Femur (tissue), 1 donor: Measurements from ENCODE around the gene DQX1.

Experiments
- DNase-seq: peaks from one replicate; pipeline ENCODE4 v3.0.0-alpha.2; 2017

The DQX1 gene

GRCh38 chr2:74554820-74555531 is 28.9 kb upstream of the DQX1 start:
- DNase-seq = peak; percentile 55

GRCh38 chr2:74553892-74554819 is 28.1 kb upstream of the DQX1 start, which contains the start of the genes DOK1 and LOXL3:
TSS of gene DOK1 (plus strand) at chr2:74554720. CDS start at chr2:74554755, 35 bp downstream.
TSS of gene LOXL3 (minus strand) at chr2:74553942. CDS start at chr2:74552634, 1,308 bp downstream.
- peak; percentile 94 for DNase-seq

GRCh38 chr2:74552914-74553811 is 27.1 kb upstream of the DQX1 start:
- DNase-seq = peak; percentile 57

GRCh38 chr2:74551942-74552913 is 26.2 kb upstream of the DQX1 start:
- DNase-seq = no peak

GRCh38 chr2:74551530-74551929 is 25.5 kb upstream of the DQX1 start:
- no peak for DNase-seq

GRCh38 chr2:74550231-74550630 is 24.2 kb upstream of the DQX1 start:
- no peak for DNase-seq

GRCh38 chr2:74548900-74549826 is 23.1 kb upstream of the DQX1 start:
- peak; percentile 79 for DNase-seq

- no peak for DNase-seq
These were observed 22.4 kb upstream of the DQX1 start for GRCh38 chr2:74548285-74548899.

GRCh38 chr2:74546004-74546403 is 20.0 kb upstream of the DQX1 start:
- no peak for DNase-seq

- no peak for DNase-seq
These were observed 18.6 kb upstream of the DQX1 start for GRCh38 chr2:74544634-74545033.

GRCh38 chr2:74542978-74543377 is 16.9 kb upstream of the DQX1 start:
- no peak for DNase-seq

GRCh38 chr2:74540291-74540690 is 14.3 kb upstream of the DQX1 start:
- DNase-seq = no peak

GRCh38 chr2:74538881-74539339 is 12.9 kb upstream of the DQX1 start:
- no peak for DNase-seq

- DNase-seq = no peak
These were observed 11.1 kb upstream of the DQX1 start for GRCh38 chr2:74537140-74537539.

GRCh38 chr2:74536166-74536950 is 10.3 kb upstream of the DQX1 start:
- no peak for DNase-seq

- no peak for DNase-seq
These were observed 9.5 kb upstream of the DQX1 start for GRCh38 chr2:74535440-74535965.

- DNase-seq = no peak
These were observed 8.4 kb upstream of the DQX1 start for GRCh38 chr2:74534411-74534810.

- DNase-seq = no peak
These were observed 7.4 kb upstream of the DQX1 start for GRCh38 chr2:74533464-74533863.

- DNase-seq = no peak
These were observed 6.2 kb upstream of the DQX1 start for GRCh38 chr2:74532222-74532621.
